WERI-Rb-1 (cell line): ENCODE results near the gene WIF1.

Source experiments
- DNase-seq: peaks from one replicate; pipeline ENCODE4 v3.0.0-alpha.2; 2020
- H3K27ac ChIP-seq: fragments of 250-450 bp; sonication (Bioruptor Pico); 2 replicates; pipeline ENCODE4 v1.5.1; 2020; ENCODE audit warnings: mild to moderate bottlenecking, moderate library complexity
- H3K27me3 ChIP-seq: fragments of 250-450 bp; sonication (Bioruptor Pico); 2 replicates; pipeline ENCODE4 v1.5.1; 2021; ENCODE audit warnings: mild to moderate bottlenecking, low read depth, moderate library complexity; ENCODE audit not compliant: insufficient read depth, severe bottlenecking
- H3K36me3 ChIP-seq: fragments of 250-450 bp; sonication (Bioruptor Pico); 2 replicates; pipeline ENCODE4 v1.5.1; 2020; ENCODE audit warnings: mild to moderate bottlenecking, moderate library complexity
- H3K4me3 ChIP-seq: 2 replicates; pipeline ENCODE4 v1.5.1; 2011; ENCODE audit warnings: low read depth, mild to moderate bottlenecking, control low read depth, low read length
- H3K9me3 ChIP-seq: fragments of 250-450 bp; sonication (Bioruptor Pico); 2 replicates; pipeline ENCODE4 v1.5.1; 2021; ENCODE audit warnings: mild to moderate bottlenecking, moderate library complexity; ENCODE audit not compliant: severe bottlenecking
- TF ChIP-seq, protein P1 (sequence below): IDR thresholded peaks from 2 replicates; pipeline ENCODE4 v1.5.1; 2011; ENCODE audit warnings: low read depth, mild to moderate bottlenecking, control low read depth, inconsistent platforms, low read length

Gene WIF1

DNA sequence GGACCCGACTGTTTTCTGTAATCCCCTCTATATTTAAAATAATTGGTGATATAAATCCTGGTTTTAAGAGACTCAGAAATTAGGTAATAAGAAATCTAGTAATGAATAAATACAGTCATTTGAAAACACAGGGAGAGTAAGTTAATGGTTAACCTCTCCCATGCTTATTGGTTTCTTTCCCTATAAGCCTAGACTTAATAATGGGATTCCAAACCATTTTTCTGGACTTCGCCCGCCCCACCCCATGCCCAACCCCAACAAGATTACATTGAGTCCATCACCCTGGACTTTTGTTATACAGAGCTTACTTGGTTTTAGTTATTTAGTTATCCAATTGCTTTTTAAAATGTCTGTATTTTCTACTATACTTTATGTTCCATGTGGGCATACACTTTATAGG is 98.7 kb downstream of the WIF1 start:
- TF ChIP-seq, protein P1, sequence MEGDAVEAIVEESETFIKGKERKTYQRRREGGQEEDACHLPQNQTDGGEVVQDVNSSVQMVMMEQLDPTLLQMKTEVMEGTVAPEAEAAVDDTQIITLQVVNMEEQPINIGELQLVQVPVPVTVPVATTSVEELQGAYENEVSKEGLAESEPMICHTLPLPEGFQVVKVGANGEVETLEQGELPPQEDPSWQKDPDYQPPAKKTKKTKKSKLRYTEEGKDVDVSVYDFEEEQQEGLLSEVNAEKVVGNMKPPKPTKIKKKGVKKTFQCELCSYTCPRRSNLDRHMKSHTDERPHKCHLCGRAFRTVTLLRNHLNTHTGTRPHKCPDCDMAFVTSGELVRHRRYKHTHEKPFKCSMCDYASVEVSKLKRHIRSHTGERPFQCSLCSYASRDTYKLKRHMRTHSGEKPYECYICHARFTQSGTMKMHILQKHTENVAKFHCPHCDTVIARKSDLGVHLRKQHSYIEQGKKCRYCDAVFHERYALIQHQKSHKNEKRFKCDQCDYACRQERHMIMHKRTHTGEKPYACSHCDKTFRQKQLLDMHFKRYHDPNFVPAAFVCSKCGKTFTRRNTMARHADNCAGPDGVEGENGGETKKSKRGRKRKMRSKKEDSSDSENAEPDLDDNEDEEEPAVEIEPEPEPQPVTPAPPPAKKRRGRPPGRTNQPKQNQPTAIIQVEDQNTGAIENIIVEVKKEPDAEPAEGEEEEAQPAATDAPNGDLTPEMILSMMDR: no peak
- H3K27ac ChIP-seq: no peak overlapping the region
- H3K9me3 ChIP-seq: no peaks in the 10 kb centered on the region
- no peak overlapping the region for H3K4me3 ChIP-seq
- peaks cover 4% of the 10 kb centered on the region for H3K27me3 ChIP-seq
- no peaks in the 10 kb centered on the region for H3K36me3 ChIP-seq
- DNase-seq: no peak

DNA sequence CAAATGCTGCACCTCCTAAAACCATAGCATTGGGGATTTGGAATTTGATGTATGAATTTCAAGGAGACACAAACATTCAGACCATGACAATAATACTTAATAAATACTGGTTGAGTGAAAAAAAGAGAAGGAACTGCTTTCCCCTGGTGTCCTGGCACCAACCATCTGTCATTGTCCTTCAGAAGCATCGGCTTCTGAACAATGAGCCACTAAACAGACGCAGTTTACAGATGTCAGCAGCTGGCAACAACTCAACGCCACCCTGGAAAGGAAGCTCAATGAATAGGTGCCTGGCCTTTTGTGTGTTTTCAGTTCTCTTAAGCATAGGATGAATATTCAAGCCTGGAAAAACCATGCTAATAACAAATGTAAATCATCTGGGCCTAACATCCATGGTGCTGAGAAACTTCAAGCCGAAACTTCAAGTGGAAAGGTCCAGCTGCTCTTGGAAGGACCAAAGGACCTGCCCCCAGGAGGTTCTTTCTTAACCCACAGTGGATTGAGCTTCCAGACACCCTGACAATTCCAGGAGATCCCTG is 101.3 kb downstream of the WIF1 start:
- H3K4me3 ChIP-seq: no peak overlapping the region
- no peaks in the 10 kb centered on the region for H3K9me3 ChIP-seq
- H3K27me3 ChIP-seq: peaks cover 9% of the 10 kb centered on the region
- TF ChIP-seq, protein P1: no peak
- no peak for DNase-seq
- no peaks in the 10 kb centered on the region for H3K36me3 ChIP-seq
- H3K27ac ChIP-seq: no peak overlapping the region

DNA sequence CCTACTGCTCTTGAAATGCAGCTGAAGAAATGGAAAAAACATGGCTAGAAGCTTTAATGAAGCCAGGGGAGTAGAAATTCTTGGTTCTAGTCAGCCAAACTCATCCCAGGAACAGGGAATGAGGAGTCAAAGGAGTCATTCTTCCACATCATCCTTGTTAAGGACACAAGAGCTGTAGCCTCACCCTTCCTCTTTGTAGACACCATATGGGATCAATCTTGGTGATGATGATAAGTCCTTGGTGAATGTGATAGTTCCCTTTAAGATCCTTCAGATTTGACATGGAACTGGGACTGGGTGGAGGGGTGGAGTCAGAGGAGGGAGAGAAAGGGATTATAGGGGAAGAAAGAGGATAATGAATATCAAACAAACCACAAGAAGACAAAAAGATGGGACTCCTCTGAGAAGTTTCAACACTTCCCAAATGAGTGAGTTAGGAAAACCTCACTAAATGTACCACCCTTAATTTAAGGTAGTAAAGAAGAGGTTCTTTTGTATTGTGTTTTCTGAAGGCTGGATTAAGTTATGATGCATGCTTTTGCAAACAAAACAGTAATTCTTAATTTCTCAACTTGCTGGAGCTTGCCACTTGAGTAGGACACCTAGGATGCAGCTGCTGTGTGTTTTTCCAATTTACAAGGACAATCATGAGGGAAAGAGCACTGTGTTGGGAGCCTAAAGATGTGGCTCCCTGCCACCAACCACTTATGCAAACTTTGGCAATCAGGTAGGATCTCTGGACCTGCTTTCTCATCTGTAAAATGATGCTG is 104.0 kb downstream of the WIF1 start:
- Histone ChIP-seq H3K36me3 (no peaks in the 10 kb centered on the region), H3K4me3 (no peak overlapping the region), H3K27me3 (peaks cover 7% of the 10 kb centered on the region), H3K9me3 (no peaks in the 10 kb centered on the region), H3K27ac (no peak overlapping the region)
- TF ChIP-seq, protein P1: no peak
- DNase-seq: no peak

DNA sequence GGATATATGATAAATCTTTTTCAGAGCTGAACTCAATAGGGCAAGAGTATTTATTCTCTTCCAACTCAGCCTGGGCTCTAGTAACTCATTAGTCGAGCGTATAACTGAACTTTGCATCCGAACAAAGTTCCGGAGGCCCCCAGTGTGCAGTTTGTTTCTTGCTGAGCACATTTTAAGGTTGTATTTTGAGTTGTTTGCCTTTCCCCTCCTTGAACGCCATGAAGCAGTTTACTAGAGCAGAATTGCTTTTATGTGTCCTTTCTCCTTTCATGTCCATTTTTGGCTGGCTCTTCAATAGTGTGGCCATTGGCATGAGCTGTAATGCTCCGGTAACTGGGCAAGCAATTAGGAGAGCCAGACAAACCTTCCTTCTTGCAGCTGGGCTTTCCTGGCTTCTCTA is 105.3 kb downstream of the WIF1 start:
- Histone ChIP-seq H3K9me3 (no peaks in the 10 kb centered on the region), H3K27ac (no peak overlapping the region), H3K36me3 (no peaks in the 10 kb centered on the region), H3K27me3 (peaks cover 7% of the 10 kb centered on the region), H3K4me3 (no peak overlapping the region)
- TF ChIP-seq, protein P1: no peak
- DNase-seq: no peak

DNA sequence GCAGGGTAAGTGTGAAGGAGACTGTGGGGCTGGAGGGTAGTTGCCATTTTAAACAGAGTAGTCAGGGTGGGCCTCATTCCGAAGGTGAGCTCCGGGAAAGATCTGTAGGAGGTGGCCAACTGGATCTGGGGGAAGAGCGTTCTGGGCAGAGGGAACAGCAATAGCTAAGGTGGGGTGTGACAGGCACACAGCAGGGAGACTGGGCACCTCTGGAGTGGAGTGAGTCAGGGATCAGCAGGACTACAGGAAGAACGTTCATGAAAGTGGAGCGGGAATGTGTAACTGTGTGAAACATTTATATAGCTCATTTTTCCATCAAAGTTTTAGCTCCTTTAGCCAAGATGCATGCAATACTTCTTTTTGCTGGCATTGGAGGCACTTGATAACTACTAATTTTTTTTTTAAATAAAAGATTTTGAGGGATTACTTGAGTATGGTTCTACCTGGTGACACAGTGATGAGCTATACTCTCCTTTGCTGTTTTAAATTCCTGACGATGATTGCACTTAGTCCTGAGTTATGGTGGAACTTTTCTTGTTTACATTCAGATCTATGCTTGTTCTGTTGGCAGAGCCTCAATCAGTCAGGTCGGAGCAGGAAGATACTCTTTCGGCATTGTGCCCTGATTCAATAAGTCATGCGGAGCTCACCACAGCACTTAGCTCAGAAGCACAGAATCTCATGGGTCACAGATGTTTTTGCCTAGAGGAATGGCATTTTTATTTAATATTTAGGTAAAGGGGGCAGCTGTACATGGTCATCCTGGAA is 106.4 kb downstream of the WIF1 start:
- no peak overlapping the region for H3K27ac ChIP-seq
- peaks cover 12% of the 10 kb centered on the region for H3K27me3 ChIP-seq
- TF ChIP-seq, protein P1: no peak

More for the DNA sequence above, 106.4 kb downstream of the WIF1 start:
- Histone ChIP-seq H3K9me3 (no peaks in the 10 kb centered on the region), H3K36me3 (no peaks in the 10 kb centered on the region), H3K4me3 (no peak overlapping the region)
- DNase-seq: no peak
